Measurements from ENCODE around the gene TAS2R1. TPM values are rescaled to one million over a fixed set of nuclear protein-coding genes. Genes with fewer than 3 reads are reported as not detected.

TAS2R1 gene
- total and polyA plus RNA-seq, 2 donors from 2014 or later = not detected

- H3K4me1 ChIP-seq (ENCODE audit: control insufficient read depth in 2 of 3, insufficient read depth in 2 of 3, low read depth in 1 of 3, low read length in 3 of 3) = no peaks in the 10 kb centered on the region
- no peak overlapping the region for H3K4me3 ChIP-seq (ENCODE audit: low read length in 3 of 3)
- DNase-seq (no peak), FAIRE-seq (no peak)
- H3K27ac ChIP-seq (ENCODE audit: low read depth in 2 of 2, low read length in 2 of 2) = no peak overlapping the region
- TF ChIP-seq CTCF (IDR thresholded peaks at IDR 0.05; ENCODE audit: borderline replicate concordance, extremely low read depth, insufficient read depth) = no peak
- no peak overlapping the region for H3K9ac ChIP-seq (ENCODE audit: low read length in 3 of 3)
- no peaks in the 10 kb centered on the region for H3K36me3 ChIP-seq (ENCODE audit: control insufficient read depth in 2 of 3, insufficient read depth in 3 of 3, low read length in 3 of 3)
- H3K27me3 ChIP-seq (ENCODE audit: control insufficient read depth, insufficient read depth, low read length) = no peaks in the 10 kb centered on the region
- intact Hi-C loops (cut with DNase I) = no loop called here
- H3K9me3 ChIP-seq (ENCODE audit: control insufficient read depth in 2 of 3, insufficient read depth in 1 of 3, low read length in 3 of 3) = no peaks in the 10 kb centered on the region
Observed at GRCh38 chr5:9582406-9582805, 47.7 kb downstream of the TAS2R1 start.

Other genes starting within 250 kb of the TAS2R1 start
- 23.3 TPM for gene SEMA5A, start 84.3 kb downstream of the TAS2R1 start, total RNA-seq
- gene SEMA5A, start 84.3 kb downstream of the TAS2R1 start, polyA plus RNA-seq (ENCODE audit: insufficient read depth, low read depth, low replicate concordance) = 7.9 TPM

Data from kidney (tissue), 14 donors.